H1 (cell line): ENCODE measurements around the gene CYYR1.

Experiments
- EP300 ChIP-seq, 2 experiments: IDR thresholded peaks; 1 replicate in 1 of 2; 2 replicates in 1 of 2; pipeline ENCODE4 v1.6.1; 2011 to 2012; ENCODE audit warnings: low read depth in 2 of 2, low read length in 2 of 2, mild to moderate bottlenecking in 2 of 2, borderline replicate concordance in 1 of 2, inconsistent platforms in 1 of 2, moderate library complexity in 1 of 2
- EZH2 ChIP-seq: fragments of 200-600 bp; sonication (generic); IDR thresholded peaks from 2 replicates; pipeline ENCODE4 v1.7.1; 2012; ENCODE audit warnings: low read depth, mild to moderate bottlenecking, moderate library complexity, low read length, inconsistent platforms; ENCODE audit not compliant: severe bottlenecking
- JUND ChIP-seq: IDR thresholded peaks from 2 replicates; pipeline ENCODE4 v1.6.1; 2011; ENCODE audit warnings: mild to moderate bottlenecking, improper control_type of control experiment, low read length
- RBBP5 ChIP-seq: IDR thresholded peaks from 2 replicates; pipeline ENCODE4 v1.7.1; 2012; ENCODE audit warnings: low read depth, mild to moderate bottlenecking, inconsistent platforms, low read length, moderate library complexity, borderline replicate concordance
- RNF2 ChIP-seq: fragments of 200-900, 300-1000 bp; sonication (generic); IDR thresholded peaks from 2 replicates; pipeline ENCODE4 v1.7.1; 2016; ENCODE audit warnings: borderline replicate concordance, low read depth, mild to moderate bottlenecking, antibody characterized with exemption, low read length; ENCODE audit not compliant: poor library complexity, severe bottlenecking; ENCODE audit errors: missing control alignments
- TF ChIP-seq, protein P1 (sequence below), 3 experiments: IDR thresholded peaks; 1 replicate in 2 of 3; 2 replicates in 1 of 3; pipeline versions ENCODE4 v1.5.1 to v1.6.1; 2011; ENCODE audit warnings: low read length in 3 of 3, mild to moderate bottlenecking in 3 of 3, inconsistent platforms in 2 of 3, low read depth in 1 of 3, moderate library complexity in 1 of 3; ENCODE audit not compliant: insufficient read depth in 1 of 3; ENCODE audit errors: control extremely low read depth in 1 of 3
- TF ChIP-seq, protein P2 (sequence below): IDR thresholded peaks from 2 replicates; pipeline ENCODE4 v1.6.1; 2012; ENCODE audit warnings: low read length, inconsistent platforms

DNA sequence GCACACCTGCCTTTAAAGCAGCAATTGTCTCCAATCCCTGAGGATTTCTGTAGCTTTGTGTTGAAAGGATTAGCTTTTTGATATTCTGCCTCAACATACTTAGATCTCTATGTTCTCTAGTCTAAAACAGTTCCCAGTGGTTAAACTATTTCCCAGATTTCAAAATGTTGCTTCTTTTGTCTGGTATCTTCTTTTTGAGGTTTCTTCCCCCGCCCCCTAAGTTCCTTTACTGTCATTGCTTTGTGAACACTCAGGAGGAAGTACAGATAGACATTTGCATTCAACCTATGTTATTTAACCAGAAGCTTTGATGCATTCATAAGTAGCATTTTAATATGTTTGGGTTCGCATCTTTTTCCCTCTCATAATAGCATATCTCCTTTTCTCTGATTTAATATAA lies 33.5 kb downstream of the CYYR1 start:
- TF ChIP-seq, protein P1, sequence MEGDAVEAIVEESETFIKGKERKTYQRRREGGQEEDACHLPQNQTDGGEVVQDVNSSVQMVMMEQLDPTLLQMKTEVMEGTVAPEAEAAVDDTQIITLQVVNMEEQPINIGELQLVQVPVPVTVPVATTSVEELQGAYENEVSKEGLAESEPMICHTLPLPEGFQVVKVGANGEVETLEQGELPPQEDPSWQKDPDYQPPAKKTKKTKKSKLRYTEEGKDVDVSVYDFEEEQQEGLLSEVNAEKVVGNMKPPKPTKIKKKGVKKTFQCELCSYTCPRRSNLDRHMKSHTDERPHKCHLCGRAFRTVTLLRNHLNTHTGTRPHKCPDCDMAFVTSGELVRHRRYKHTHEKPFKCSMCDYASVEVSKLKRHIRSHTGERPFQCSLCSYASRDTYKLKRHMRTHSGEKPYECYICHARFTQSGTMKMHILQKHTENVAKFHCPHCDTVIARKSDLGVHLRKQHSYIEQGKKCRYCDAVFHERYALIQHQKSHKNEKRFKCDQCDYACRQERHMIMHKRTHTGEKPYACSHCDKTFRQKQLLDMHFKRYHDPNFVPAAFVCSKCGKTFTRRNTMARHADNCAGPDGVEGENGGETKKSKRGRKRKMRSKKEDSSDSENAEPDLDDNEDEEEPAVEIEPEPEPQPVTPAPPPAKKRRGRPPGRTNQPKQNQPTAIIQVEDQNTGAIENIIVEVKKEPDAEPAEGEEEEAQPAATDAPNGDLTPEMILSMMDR (IDR thresholded peaks at IDR 0.05; ENCODE audit: control extremely low read depth in 1 of 3, insufficient read depth in 1 of 3, low read depth in 1 of 3, low read length in 3 of 3): no peak
- TF ChIP-seq RNF2 (no peak), EZH2 (no peak), RBBP5 (no peak), JUND (no peak), EP300 (IDR thresholded peaks at IDR 0.05; ENCODE audit: borderline replicate concordance in 1 of 2, low read depth in 2 of 2, low read length in 2 of 2) (no peak)
- TF ChIP-seq, protein P2, sequence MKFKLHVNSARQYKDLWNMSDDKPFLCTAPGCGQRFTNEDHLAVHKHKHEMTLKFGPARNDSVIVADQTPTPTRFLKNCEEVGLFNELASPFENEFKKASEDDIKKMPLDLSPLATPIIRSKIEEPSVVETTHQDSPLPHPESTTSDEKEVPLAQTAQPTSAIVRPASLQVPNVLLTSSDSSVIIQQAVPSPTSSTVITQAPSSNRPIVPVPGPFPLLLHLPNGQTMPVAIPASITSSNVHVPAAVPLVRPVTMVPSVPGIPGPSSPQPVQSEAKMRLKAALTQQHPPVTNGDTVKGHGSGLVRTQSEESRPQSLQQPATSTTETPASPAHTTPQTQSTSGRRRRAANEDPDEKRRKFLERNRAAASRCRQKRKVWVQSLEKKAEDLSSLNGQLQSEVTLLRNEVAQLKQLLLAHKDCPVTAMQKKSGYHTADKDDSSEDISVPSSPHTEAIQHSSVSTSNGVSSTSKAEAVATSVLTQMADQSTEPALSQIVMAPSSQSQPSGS: no peak
